Calu3 (cell line): ENCODE results near the gene NR1D2. TPM values are rescaled to one million over a fixed set of nuclear protein-coding genes. Genes with fewer than 3 reads are reported as not detected.
"Not testable (repeated sequence)": the region's sequence is repeated elsewhere in the genome, so short reads cannot be mapped to it uniquely, and the experiment has no call there.

Source experiments
- BruUV-seq: library from RNA; stranded (reverse); fragments of 400-500 nt; replicated peaks from 2 replicates; lab custom pipeline; 2021; lab: Mats Ljungman, UMichigan
- CTCF ChIA-PET: fragments of 300-600 bp; sonication (Branson Sonifier 250); formaldehyde crosslinking; loops from one replicate; lab custom pipeline; 2022; ENCODE audit warnings: antibody characterized with exemption; lab: Charles Lee
- DNase-seq: peaks from one replicate; pipeline ENCODE4 v3.0.0; 2022
- H3K27ac Mint-ChIP-seq: one replicate; pipeline ENCODE4 v1.8.0; 2022; ENCODE audit warnings: mixed read lengths; ENCODE audit not compliant: unreplicated experiment
- H3K27me3 Mint-ChIP-seq: one replicate; pipeline ENCODE4 v1.8.0; 2022; ENCODE audit warnings: mixed read lengths; ENCODE audit not compliant: unreplicated experiment
- H3K36me3 Mint-ChIP-seq: one replicate; pipeline ENCODE4 v1.8.0; 2022; ENCODE audit warnings: mild to moderate bottlenecking, moderate library complexity, mixed read lengths; ENCODE audit not compliant: insufficient read depth, unreplicated experiment
- H3K4me1 Mint-ChIP-seq: one replicate; pipeline ENCODE4 v1.8.0; 2022; ENCODE audit warnings: mild to moderate bottlenecking, low read depth, mixed read lengths; ENCODE audit not compliant: unreplicated experiment
- H3K4me3 Mint-ChIP-seq: one replicate; pipeline ENCODE4 v1.8.0; 2022; ENCODE audit warnings: mild to moderate bottlenecking, low read depth, moderate library complexity, mixed read lengths; ENCODE audit not compliant: unreplicated experiment
- H3K9me3 Mint-ChIP-seq: one replicate; pipeline ENCODE4 v1.8.0; 2022; ENCODE audit warnings: low read depth, mixed read lengths; ENCODE audit not compliant: unreplicated experiment
- intact Hi-C: fragments of 100-400 bp; cut with micrococcal nuclease; formaldehyde crosslinking; loops from one replicate; pipeline ENCODE4 v1.10.0; 2022; ENCODE audit not compliant: unreplicated experiment
- total RNA-seq: library from RNA; stranded (reverse); gene quantifications from 2 replicates; pipeline ENCODE4 v1.2.3, GENCODE V29; 2022
- TF ChIP-seq, protein P1 (sequence below): fragments of 200-600 bp; IDR thresholded peaks from one replicate; pipeline ENCODE4 v1.8.0; 2022; ENCODE audit warnings: antibody characterized with exemption; ENCODE audit not compliant: unreplicated experiment

NR1D2 gene
- total RNA-seq, 1 experiment from 2014 or later, result 18.9 TPM

DNA sequence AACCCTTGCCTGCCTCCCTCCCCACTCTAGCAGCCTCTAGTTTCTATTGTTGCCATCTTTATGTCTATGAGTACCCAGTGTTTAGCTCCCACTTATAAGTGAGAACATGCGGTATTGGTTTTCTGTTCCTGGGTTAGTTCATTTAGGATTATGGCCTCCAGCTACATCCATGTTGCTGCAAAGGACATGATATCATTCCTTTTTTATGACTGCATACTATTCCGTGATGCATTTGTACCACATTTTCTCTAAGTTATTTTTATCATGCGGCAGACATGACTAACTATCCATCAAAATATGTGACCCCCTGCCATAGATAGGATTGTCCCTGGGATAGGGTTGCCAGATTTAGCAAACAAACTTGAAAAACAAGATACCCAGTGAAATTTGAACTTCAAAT is 58.4 kb downstream of the NR1D2 start:
- H3K9me3 Mint-ChIP-seq, result no peaks in the 10 kb centered on the region

DNA sequence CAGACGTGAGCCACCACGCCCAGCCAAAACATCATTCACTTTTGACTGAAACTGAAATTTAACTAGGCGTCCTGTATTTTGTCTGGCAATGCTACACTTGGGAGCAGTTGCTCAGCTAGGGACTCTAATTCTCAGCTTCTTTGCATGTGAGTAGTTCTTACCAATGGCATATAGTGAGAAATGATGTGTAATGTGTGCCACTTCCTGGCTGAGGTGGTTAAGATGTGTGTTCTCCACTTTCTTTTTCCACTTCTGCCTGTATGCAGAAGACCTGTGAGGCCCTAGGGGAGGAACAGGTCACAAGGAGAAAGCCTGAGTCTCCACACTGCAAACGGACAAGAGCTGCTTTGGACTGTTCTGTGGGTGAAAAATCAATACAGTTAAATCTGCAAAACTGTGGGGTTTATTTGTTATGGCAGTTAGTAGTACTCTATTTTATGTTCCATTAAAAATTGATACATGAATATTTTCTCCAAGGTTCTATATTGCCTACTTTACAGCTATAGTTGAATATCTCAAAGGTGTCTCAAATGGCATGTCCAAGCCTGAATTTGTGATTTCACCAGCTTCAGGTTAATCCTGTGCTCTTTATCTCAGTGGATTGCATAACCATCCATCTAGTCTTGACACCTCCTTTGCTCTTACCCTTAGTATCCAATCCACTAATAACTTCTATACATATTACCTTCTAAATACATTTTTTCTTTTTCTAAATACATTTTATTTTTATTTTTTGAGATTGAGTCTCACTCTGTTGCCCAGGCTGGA is 59.3 kb downstream of the NR1D2 start:
- intact Hi-C loops, result no loop called here
- CTCF ChIA-PET, result no interaction called here
- Mint-ChIP-seq H3K36me3 (no peaks in the 10 kb centered on the region), H3K27me3 (no peaks in the 10 kb centered on the region), H3K27ac (no peak overlapping the region), H3K4me1 (peaks cover 2% of the 10 kb centered on the region), H3K4me3 (no peak overlapping the region), H3K9me3 (no peaks in the 10 kb centered on the region)
- BruUV-seq, result no TSS peak
- TF ChIP-seq, protein P1, sequence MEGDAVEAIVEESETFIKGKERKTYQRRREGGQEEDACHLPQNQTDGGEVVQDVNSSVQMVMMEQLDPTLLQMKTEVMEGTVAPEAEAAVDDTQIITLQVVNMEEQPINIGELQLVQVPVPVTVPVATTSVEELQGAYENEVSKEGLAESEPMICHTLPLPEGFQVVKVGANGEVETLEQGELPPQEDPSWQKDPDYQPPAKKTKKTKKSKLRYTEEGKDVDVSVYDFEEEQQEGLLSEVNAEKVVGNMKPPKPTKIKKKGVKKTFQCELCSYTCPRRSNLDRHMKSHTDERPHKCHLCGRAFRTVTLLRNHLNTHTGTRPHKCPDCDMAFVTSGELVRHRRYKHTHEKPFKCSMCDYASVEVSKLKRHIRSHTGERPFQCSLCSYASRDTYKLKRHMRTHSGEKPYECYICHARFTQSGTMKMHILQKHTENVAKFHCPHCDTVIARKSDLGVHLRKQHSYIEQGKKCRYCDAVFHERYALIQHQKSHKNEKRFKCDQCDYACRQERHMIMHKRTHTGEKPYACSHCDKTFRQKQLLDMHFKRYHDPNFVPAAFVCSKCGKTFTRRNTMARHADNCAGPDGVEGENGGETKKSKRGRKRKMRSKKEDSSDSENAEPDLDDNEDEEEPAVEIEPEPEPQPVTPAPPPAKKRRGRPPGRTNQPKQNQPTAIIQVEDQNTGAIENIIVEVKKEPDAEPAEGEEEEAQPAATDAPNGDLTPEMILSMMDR, result no peak
- DNase-seq, result no peak

More for the DNA sequence above, 58.4 kb downstream of the NR1D2 start:
- intact Hi-C loops, result no loop called here
- TF ChIP-seq, protein P1, result no peak
- no peaks in the 10 kb centered on the region for H3K27me3 Mint-ChIP-seq
- H3K4me3 Mint-ChIP-seq, result no peak overlapping the region
- no TSS peak for BruUV-seq
- no peak for DNase-seq
- peaks cover 9% of the 10 kb centered on the region for H3K4me1 Mint-ChIP-seq
- H3K36me3 Mint-ChIP-seq, result no peaks in the 10 kb centered on the region
- CTCF ChIA-PET, result no interaction called here
- H3K27ac Mint-ChIP-seq, result no peak overlapping the region

DNA sequence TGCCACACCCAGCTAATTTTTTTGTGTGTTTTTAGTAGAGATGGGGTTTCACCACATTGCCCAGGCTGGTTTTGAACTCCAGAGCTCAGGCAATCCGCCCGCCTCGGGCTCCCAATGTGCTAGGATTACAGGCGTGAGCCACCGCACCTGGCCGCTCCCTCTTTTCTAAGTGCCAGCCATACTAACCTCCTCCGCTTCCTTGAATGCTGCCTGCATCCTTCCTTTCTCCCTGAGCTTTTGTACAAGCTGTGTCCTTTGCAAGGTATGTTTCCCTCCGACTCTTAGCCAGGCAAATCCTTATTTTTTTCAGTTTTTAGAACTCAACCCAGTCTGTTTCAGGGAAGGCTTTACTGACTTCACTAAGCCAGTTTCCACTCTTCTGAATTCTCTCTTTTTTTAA is 60.6 kb downstream of the NR1D2 start:
- Mint-ChIP-seq H3K36me3 (no peaks in the 10 kb centered on the region), H3K9me3 (no peaks in the 10 kb centered on the region), H3K4me1 (no peaks in the 10 kb centered on the region), H3K27me3 (no peaks in the 10 kb centered on the region), H3K4me3 (no peak overlapping the region), H3K27ac (no peak overlapping the region)
- BruUV-seq, result no TSS peak
- TF ChIP-seq, protein P1, result no peak
- intact Hi-C loops, result no loop called here
- no peak for DNase-seq
- CTCF ChIA-PET, result interaction anchor here (0.7 kb wide), 1 partner anchor 14 kb away, joined by 3 read pairs; no protein-coding TSS in a partner anchor

DNA sequence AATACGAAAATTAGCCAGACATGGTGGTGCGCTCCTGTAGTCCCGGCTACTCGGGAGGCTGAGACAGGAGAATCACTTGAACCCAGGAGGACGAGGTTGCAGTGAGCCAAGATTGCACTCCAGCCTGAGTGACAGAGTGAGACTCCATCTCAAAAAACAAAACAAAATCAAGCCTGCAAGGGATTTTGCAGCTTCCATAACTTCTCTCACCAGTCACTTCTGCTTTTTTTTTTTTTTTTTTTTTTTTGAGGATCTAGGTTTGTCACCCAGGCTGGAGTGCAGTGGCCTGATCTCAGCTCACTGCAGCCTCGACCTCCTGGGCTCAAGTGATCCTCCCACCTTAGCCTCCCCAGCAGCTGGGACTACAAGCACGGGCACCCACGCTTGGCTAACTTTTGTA is 65.7 kb downstream of the NR1D2 start:
- H3K27ac Mint-ChIP-seq, H3K4me3 Mint-ChIP-seq, H3K9me3 Mint-ChIP-seq, intact Hi-C loops, H3K4me1 Mint-ChIP-seq, H3K36me3 Mint-ChIP-seq, H3K27me3 Mint-ChIP-seq, DNase-seq, CTCF ChIA-PET, BruUV-seq: not testable (repeated sequence)

DNA sequence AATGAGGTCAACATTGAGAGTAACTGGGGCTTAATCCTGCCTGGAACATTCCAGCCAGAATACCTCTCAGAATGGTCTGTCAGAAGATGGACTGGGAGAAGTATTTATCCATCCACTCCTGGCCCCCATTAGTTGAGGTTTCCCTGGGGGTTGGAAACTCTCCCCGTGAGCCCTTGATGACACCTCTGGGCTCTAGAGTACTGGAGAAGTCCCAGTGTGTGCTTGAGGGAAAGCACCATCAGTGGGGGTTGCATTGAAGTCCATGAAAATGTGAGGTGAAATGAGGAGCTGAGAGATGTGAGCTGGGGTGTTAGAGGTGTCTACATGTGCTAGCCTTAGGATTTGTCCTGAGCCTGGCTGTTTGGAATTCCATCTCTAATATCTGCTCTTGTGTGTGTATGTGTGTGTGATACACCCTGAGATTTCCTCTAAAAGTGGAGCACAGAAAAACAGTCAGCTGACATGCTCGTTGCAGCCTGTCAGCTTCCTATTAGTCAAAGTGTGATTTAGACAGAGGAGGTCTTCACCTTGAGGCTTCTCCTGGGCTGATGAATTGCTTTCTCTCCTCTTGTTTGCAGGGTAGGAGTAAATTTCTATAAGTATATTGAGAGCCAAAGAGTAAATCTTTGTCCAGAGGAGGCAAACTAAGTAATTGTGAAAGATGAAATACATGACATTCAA is 67.6 kb downstream of the NR1D2 start:
- TF ChIP-seq, protein P1, result no peak
- Mint-ChIP-seq H3K27me3 (no peaks in the 10 kb centered on the region), H3K9me3 (no peaks in the 10 kb centered on the region), H3K4me3 (no peak overlapping the region), H3K36me3 (no peaks in the 10 kb centered on the region), H3K4me1 (no peaks in the 10 kb centered on the region), H3K27ac (no peak overlapping the region)
- DNase-seq, result no peak
- no TSS peak for BruUV-seq
- intact Hi-C loops, result no loop called here
- CTCF ChIA-PET, result no interaction called here
